NB4 (cell line): ENCODE results near the gene NUDCD2.
A peak's percentile ranks its signal among the peaks of the same experiment; 100 is the strongest.

ENCODE experiments used
- DNase-seq: peaks from one replicate; pipeline ENCODE4 v3.0.0; 2010; ENCODE audit warnings: low read depth
- H3K4me3 ChIP-seq: one replicate; pipeline ENCODE4 v1.5.1; 2011; ENCODE audit warnings: mild to moderate bottlenecking, low read depth, low read length, moderate library complexity
- MAX ChIP-seq: IDR thresholded peaks from 2 replicates; pipeline ENCODE4 v1.6.1; 2011; ENCODE audit warnings: low read depth, low read length
- MYC ChIP-seq: IDR thresholded peaks from 2 replicates; pipeline ENCODE4 v1.6.1; 2011; ENCODE audit warnings: low read depth, low read length
- POLR2A ChIP-seq: IDR thresholded peaks from 2 replicates; pipeline ENCODE4 v1.6.1; 2011; ENCODE audit warnings: mild to moderate bottlenecking; ENCODE audit not compliant: insufficient read length; ENCODE audit errors: extremely low read depth
- TF ChIP-seq, protein P1 (sequence below): IDR thresholded peaks from one replicate; pipeline ENCODE4 v1.5.1; 2012; ENCODE audit warnings: low read depth, low read length

Gene NUDCD2

DNA sequence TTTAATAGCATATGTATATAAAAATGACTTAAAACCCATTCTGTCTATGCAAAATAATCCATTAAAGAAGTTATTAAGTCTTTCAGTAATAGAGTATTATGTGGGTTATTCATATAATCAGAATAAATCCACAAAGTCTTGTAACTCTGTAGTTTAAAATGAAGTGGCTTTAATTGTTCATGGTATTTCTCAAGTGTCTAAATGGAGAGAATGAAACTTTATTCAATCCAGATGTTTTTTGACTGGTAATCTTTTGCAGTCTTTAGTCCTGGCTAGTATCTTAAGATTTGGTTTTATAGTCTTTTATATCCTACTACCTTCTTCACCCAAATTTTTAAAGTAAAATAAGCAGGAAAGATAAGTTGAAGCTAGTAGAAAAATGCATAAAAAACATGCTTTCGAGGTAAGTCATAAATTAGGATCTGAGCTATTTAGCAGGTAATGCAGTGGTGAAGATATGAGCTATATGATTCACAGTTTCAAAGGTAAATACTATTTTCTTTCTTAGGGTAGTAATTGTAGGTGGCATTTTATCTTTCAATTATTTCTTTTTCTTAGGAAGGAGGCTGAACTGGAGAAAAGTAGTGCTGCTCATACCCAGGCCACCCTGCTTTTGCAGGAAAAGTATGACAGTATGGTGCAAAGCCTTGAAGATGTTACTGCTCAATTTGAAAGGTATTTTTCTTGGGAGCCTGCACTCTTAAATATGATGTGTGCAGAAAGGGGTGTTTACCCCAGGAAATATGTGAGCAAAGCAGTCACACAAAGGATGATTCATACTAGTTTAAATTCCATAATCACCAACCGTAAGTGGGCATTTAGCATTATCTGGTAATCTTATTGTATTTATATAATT, 18.5 kb upstream of the NUDCD2 start:
- no peak for TF ChIP-seq MYC
- no peak for TF ChIP-seq POLR2A
- TF ChIP-seq MAX: no peak
- no peak for DNase-seq
- no peak overlapping the region for H3K4me3 ChIP-seq

DNA sequence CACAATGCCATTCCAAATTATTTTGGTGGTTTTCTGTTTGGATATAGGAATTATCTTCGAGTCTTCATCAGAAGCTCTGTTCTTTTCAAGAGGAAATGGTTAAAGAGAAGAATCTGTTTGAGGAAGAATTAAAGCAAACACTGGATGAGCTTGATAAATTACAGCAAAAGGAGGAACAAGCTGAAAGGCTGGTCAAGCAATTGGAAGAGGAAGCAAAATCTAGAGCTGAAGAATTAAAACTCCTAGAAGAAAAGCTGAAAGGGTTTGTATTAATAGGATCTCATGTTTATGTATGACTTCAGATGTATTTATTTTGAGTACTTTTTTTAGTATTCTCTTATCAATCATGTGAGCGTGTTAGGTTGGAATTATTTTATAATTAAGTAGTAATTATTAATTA, 15.5 kb upstream of the NUDCD2 start:
- H3K4me3 ChIP-seq: no peak overlapping the region
- DNase-seq: no peak
- TF ChIP-seq MAX (no peak), MYC (no peak), POLR2A (no peak)
- TF ChIP-seq, protein P1, sequence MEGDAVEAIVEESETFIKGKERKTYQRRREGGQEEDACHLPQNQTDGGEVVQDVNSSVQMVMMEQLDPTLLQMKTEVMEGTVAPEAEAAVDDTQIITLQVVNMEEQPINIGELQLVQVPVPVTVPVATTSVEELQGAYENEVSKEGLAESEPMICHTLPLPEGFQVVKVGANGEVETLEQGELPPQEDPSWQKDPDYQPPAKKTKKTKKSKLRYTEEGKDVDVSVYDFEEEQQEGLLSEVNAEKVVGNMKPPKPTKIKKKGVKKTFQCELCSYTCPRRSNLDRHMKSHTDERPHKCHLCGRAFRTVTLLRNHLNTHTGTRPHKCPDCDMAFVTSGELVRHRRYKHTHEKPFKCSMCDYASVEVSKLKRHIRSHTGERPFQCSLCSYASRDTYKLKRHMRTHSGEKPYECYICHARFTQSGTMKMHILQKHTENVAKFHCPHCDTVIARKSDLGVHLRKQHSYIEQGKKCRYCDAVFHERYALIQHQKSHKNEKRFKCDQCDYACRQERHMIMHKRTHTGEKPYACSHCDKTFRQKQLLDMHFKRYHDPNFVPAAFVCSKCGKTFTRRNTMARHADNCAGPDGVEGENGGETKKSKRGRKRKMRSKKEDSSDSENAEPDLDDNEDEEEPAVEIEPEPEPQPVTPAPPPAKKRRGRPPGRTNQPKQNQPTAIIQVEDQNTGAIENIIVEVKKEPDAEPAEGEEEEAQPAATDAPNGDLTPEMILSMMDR: no peak

DNA sequence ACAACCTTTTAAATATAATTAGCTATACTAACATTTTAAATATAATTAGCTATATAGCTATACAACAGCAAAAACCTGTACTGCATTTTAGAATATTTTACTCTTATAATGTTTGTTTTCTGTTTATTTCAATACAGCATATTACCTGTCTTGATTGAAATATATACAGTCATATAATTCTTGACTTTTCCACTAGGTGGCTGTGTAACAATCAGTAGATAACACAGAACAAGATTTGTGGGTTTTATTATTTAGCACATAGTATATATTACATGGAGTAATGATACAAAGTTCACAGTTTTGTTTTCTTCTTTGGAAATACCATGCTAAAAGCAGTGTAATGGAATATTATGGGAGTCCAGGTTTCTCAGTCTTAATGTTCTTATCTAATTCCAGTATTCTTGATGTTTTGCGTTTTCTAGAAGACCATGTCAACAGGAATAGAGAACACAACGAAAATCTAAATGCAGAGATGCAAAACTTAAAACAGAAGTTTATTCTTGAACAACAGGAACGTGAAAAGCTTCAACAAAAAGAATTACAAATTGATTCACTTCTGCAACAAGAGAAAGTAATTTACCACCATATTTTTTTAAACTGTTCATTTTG, 13.8 kb upstream of the NUDCD2 start:
- no peak for DNase-seq
- no peak for TF ChIP-seq MYC
- TF ChIP-seq, protein P1: no peak
- TF ChIP-seq POLR2A: no peak
- no peak for TF ChIP-seq MAX
- H3K4me3 ChIP-seq: no peak overlapping the region

DNA sequence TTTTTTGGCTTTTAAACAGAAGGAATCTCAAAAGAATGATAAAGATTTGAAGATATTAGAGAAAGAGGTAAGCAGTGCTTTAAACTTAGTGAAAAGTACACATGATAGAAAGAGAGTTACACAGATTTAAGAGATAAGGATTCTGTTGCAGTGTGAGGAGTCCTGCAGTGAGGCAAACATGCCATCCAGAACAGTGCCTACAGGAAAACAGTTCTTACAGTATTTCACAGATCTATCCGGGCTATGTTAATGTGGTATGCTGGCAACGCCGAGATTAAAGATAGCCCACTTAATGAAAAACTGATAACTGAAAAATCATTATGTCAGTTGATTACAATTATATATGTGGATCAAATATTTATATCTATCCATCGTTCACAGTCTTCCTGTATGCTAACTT, 7.8 kb upstream of the NUDCD2 start:
- TF ChIP-seq POLR2A: no peak
- TF ChIP-seq, protein P1: no peak
- no peak for TF ChIP-seq MAX
- no peak for TF ChIP-seq MYC
- H3K4me3 ChIP-seq: no peak overlapping the region
- DNase-seq: no peak

- no peak for DNase-seq
- no peak for TF ChIP-seq MYC
- no peak for TF ChIP-seq MAX
- no peak for TF ChIP-seq POLR2A
- TF ChIP-seq, protein P1: no peak
- H3K4me3 ChIP-seq: peak overlapping the region; percentile 35
Measured at GRCh38 chr5:163463063-163463435, 3.1 kb upstream of the NUDCD2 start.

DNA sequence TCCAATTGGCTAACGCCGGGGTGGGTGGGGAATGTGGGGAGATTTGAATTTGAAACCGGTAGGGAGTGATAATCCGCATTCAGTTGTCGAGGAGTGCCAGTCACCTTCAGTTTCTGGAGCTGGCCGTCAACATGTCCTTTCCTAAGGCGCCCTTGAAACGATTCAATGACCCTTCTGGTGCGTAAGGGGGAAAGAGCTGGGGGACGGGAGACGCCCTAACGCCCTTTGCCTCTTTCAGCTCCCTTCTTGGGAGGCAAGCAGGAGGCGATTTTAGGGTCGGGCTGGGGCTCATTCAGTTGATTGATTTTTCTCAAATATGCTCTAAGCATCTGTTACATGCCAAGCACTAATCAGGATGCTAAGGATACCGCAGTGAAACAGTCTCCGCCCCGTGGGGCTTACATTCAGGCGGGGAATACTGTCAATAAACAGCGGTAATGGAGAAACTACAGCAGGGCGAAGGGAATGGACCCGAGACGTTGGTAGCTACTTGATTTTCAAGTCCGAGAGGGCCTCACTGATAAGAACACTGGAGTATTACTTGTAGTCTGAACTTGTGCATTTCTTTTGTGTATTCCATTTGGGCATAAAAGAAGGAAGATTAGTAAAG, 765 bp upstream of the NUDCD2 start, which contains the start of gene HMMR:
Gene HMMR (plus strand): TSS at position 71 of the 610 bp plus-strand sequence. CDS start 61 bp downstream, at position 132.
- TF ChIP-seq MAX (no peak), POLR2A (peak; percentile 60), MYC (0 out of 2 replicates have a peak, but pooled peaks have one; percentile 30)
- TF ChIP-seq, protein P1: no peak
- no peak for DNase-seq

More for the DNA sequence above, 765 bp upstream of the NUDCD2 start, which contains the start of gene HMMR:
- H3K4me3 ChIP-seq: peak within 1 kb of the TSS; percentile 100
